K562 (cell line): ENCODE results near the gene PRKACA.

Experiments
- AFF1 ChIP-seq, 2 experiments: fragments of 450-650 bp; IDR thresholded peaks; 2 replicates each; pipeline ENCODE4 v1.6.1; 2018; ENCODE audit warnings: mild to moderate bottlenecking in 2 of 2, low read depth in 1 of 2; ENCODE audit not compliant: partially characterized antibody in 2 of 2
- CTCF ChIP-seq, 3 experiments: IDR thresholded peaks in 2 of 3; conservative IDR thresholded peaks in 1 of 3; 2 replicates each; pipeline ENCODE4 v1.5.1; 2011 to 2012; ENCODE audit warnings: low read length in 3 of 3, mild to moderate bottlenecking in 3 of 3, control low read depth in 2 of 3, improper control_type of control experiment in 1 of 3, inconsistent platforms in 1 of 3, low read depth in 1 of 3, mixed read lengths in 1 of 3, moderate library complexity in 1 of 3; ENCODE audit not compliant: insufficient read depth in 2 of 3
- FOXJ3 ChIP-seq: sonication (generic); formaldehyde crosslinking; IDR thresholded peaks from 2 replicates; pipeline ENCODE4 v1.4.0; 2020; ENCODE audit warnings: mild to moderate bottlenecking, missing genetic modification reagents
- HMG20B ChIP-seq: fragments of 250-450 bp; sonication (Bioruptor Pico); IDR thresholded peaks from 2 replicates; pipeline ENCODE4 v1.5.0; 2021; ENCODE audit warnings: mild to moderate bottlenecking
- POLR2G ChIP-seq: fragments of 200-400 bp; formaldehyde crosslinking; IDR thresholded peaks from 2 replicates; pipeline ENCODE4 v1.6.1; 2017; ENCODE audit warnings: low read depth, mild to moderate bottlenecking, antibody characterized with exemption, low read length, moderate library complexity
- SMC3 ChIP-seq: conservative IDR thresholded peaks from 2 replicates; pipeline ENCODE4 v1.6.1; 2011; ENCODE audit warnings: low read depth, low read length, improper control_type of control experiment; ENCODE audit not compliant: insufficient read depth
- TBL1XR1 ChIP-seq, 2 experiments: IDR thresholded peaks; 2 replicates each; pipeline ENCODE4 v1.6.1; 2012; ENCODE audit warnings: improper control_type of control experiment in 2 of 2, low read length in 2 of 2, mild to moderate bottlenecking in 1 of 2
- ZFP1 ChIP-seq: fragments of 450-650 bp; formaldehyde crosslinking; IDR thresholded peaks from 2 replicates; pipeline ENCODE4 v1.4.0; 2020; ENCODE audit warnings: mild to moderate bottlenecking, mixed read lengths
- ZNF431 ChIP-seq: sonication (generic); formaldehyde crosslinking; IDR thresholded peaks from 2 replicates; pipeline ENCODE4 v1.8.0; 2022; ENCODE audit warnings: mild to moderate bottlenecking, missing genetic modification reagents

GRCh38 chr19:14160017-14160703 lies 42.6 kb upstream of the PRKACA start:
- TF ChIP-seq AFF1 (IDR thresholded peaks at IDR 0.05; ENCODE audit: low read depth in 1 of 2, partially characterized antibody in 2 of 2) (no peak), CTCF (IDR thresholded peaks at IDR 0.05 in 2 of 3, conservative IDR thresholded peaks at IDR 0.05 in 1 of 3; ENCODE audit: insufficient read depth in 2 of 3, low read depth in 1 of 3, low read length in 3 of 3) (no peak), HMG20B (CRISPR knock-in tag) (no peak), TBL1XR1 (IDR thresholded peaks at IDR 0.05; ENCODE audit: low read length in 2 of 2) (no peak), POLR2G (peak; percentile 65), ZNF431 (CRISPR knock-in tag) (no peak), ZFP1 (CRISPR knock-in tag) (no peak), SMC3 (no peak), FOXJ3 (CRISPR knock-in tag) (no peak)
